HG03060 (cell line): Measurements from ENCODE around the gene FMO2.

Experiments used
- ATAC-seq: cut with Tn5 transposase; IDR thresholded peaks from one replicate; pipeline ENCODE4 v1.9.1; 2021; ENCODE audit warnings: low read depth, moderate number of reproducible peaks; ENCODE audit not compliant: unreplicated experiment

Gene FMO2

GRCh38 chr1:171254859-171255258 lies 69.8 kb downstream of the FMO2 start:
- ATAC-seq, result no peak

DNA sequence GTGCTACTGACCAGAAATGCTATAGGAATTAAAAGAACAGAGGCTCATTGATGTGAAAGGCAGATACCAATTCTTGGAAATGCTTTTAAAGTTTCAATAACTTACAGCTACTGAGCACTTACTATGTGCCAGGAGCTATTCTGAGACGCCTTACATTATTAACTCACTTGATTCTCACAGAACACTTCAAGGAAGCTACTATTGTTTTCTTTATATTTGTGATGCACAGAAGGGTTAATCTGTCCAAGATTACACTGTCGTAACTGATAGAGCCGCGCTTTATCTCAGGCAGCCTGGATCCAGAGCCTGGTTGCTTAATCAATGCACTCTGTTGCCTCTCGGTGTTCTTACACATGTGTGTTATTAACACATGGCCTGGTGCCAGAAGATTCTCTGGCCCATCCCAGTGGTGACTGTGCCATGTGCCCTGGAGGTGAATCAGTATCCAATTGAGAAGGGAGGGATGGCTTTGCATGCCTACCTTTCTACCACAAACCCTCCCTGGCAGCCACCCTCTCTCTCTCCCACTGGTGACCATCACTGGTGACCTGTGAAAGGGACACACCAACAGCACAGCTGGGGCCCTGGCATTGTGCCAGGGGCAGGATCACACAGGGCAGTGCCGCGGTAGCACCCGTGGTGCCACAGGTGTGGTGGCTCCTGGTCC lies 72.0 kb downstream of the FMO2 start:
- no peak for ATAC-seq

GRCh38 chr1:171257607-171258076 lies 72.5 kb downstream of the FMO2 start:
- no peak for ATAC-seq

DNA sequence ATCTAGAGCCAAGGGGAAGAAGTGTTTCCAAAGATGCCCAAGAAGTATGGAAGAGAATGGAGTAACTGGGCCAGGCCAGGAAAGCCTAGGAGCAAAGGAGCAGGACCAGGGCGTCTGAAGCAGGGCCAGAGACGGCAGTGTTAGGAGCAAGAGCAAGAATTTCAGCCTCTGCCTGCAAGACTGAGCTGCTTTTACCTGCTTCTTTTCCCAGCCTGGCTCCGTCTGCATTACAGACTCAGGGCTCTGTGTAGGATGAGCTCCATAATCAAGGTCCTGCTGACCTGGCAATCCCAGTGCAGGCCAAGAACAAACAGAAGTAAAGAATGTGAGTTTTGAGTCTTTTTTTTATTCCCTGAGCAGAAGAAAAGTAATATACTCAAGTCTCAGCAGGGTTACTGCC lies 73.3 kb downstream of the FMO2 start:
- ATAC-seq, result no peak

DNA sequence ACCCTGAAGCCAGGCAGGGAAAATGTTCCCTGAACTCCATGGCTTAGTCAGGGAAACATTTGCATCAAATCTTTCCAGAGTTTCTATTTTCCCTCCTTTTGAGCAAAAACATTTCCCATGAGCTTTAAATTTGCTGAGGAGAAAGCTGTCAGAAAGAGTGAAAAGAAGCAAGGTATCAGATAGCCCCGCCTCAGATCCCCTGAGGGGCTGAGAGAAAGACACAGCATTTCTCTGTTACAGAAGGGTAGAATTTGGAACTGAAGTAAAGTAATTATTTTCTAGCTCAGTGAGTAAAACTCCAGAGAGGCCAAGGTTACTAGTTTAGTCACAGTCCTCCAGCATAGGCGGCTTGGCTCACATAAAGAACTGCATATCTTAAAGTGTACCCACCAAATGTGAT lies 73.8 kb downstream of the FMO2 start:
- ATAC-seq, result no peak
